ENCODE measurements around the gene TAB3.

Gene TAB3

DNA sequence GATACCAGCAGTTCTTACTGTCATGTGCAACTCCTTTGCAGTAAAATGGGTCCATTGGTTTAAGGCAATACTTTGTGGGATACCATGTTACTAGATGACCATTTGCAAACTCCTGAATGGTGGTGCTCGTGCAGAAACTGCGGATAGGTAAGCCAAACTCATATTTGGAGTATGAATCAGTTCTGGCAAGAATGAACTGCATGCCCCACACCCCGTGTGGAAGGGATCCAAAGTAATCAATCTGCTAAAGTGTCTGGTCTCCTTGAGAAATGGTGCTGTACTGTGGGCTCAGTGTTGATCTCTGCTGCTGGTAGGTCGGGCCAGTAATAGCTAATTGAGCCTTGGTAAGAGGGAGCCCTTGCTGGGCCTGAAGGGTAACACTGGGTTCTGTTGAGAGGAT lies 4.2 kb upstream of the TAB3 start:
- H3K27ac ChIP-seq, result no peak overlapping the region
- H3K79me2 ChIP-seq (ENCODE audit: insufficient read depth, low read depth), result 0 out of 2 replicates have a peak, but pooled peaks cover 2% of the 10 kb centered on the region
- TF ChIP-seq, protein P1, sequence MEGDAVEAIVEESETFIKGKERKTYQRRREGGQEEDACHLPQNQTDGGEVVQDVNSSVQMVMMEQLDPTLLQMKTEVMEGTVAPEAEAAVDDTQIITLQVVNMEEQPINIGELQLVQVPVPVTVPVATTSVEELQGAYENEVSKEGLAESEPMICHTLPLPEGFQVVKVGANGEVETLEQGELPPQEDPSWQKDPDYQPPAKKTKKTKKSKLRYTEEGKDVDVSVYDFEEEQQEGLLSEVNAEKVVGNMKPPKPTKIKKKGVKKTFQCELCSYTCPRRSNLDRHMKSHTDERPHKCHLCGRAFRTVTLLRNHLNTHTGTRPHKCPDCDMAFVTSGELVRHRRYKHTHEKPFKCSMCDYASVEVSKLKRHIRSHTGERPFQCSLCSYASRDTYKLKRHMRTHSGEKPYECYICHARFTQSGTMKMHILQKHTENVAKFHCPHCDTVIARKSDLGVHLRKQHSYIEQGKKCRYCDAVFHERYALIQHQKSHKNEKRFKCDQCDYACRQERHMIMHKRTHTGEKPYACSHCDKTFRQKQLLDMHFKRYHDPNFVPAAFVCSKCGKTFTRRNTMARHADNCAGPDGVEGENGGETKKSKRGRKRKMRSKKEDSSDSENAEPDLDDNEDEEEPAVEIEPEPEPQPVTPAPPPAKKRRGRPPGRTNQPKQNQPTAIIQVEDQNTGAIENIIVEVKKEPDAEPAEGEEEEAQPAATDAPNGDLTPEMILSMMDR (conservative IDR thresholded peaks at IDR 0.05; ENCODE audit: low read depth, low read length), result no peak
- no peak overlapping the region for H2AFZ ChIP-seq (ENCODE audit: low read depth)
- H3K4me1 ChIP-seq (ENCODE audit: low read depth, poor library complexity, severe bottlenecking), result peaks cover 2% of the 10 kb centered on the region
- H3K27me3 ChIP-seq (ENCODE audit: insufficient read depth, low read depth), result no peaks in the 10 kb centered on the region
- H3K36me3 ChIP-seq (ENCODE audit: insufficient read depth), result no peaks in the 10 kb centered on the region
- H3K4me3 ChIP-seq (IDR thresholded peaks at IDR 0.05; ENCODE audit: insufficient read depth, low read depth, low read length), result no peak overlapping the region
- no peaks in the 10 kb centered on the region for H4K20me1 ChIP-seq (ENCODE audit: insufficient read depth)
- H3K9ac ChIP-seq, result no peak overlapping the region
- H3K4me2 ChIP-seq, result no peak overlapping the region

GRCh38 chrX:30892591-30892990 lies 3.5 kb upstream of the TAB3 start:
- Histone ChIP-seq H3K4me3 (IDR thresholded peaks at IDR 0.05; ENCODE audit: insufficient read depth, low read depth, low read length) (no peak overlapping the region), H2AFZ (ENCODE audit: low read depth) (no peak overlapping the region), H3K79me2 (ENCODE audit: insufficient read depth, low read depth) (0 out of 2 replicates have a peak, but pooled peaks cover 8% of the 10 kb centered on the region), H3K27ac (no peak overlapping the region), H3K27me3 (ENCODE audit: insufficient read depth, low read depth) (no peaks in the 10 kb centered on the region), H3K36me3 (ENCODE audit: insufficient read depth) (no peaks in the 10 kb centered on the region), H3K4me2 (no peak overlapping the region), H4K20me1 (ENCODE audit: insufficient read depth) (no peaks in the 10 kb centered on the region), H3K9ac (no peak overlapping the region), H3K4me1 (ENCODE audit: low read depth, poor library complexity, severe bottlenecking) (peaks cover 8% of the 10 kb centered on the region)
- TF ChIP-seq, protein P1 (conservative IDR thresholded peaks at IDR 0.05; ENCODE audit: low read depth, low read length), result no peak

DNA sequence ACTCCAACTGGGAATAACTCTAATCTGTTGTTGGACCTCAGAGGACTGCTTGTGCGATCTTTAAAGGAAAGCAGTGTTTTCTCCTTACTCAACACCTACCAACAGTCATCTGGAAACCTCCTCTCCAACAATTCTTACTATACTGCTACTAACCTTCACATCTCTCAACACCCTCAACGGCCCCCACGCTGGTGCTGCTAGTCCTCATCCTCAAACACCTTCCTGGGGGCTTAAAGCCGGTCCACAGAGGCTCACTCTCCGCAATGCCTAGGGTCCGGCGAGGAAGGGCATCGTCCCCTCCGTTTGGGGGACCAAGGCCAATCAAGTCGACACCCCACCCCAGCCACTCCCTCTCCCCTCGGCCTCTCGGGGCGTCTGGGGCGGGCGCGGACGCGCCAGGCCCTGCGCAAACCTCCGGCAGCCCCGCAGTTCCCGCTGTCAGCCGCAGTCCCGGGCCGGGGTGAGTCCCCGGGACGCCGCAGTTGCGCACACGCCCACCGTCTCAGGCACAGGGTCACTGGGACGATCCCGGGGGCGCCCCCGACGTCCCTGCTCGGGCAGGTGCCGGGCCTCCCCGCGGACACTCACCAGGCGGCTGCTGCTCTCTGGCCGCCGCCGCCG lies 418 bp downstream of the TAB3 start:
- Histone ChIP-seq H3K4me3 (IDR thresholded peaks at IDR 0.05; ENCODE audit: insufficient read depth, low read depth, low read length) (no peak overlapping the region), H3K27me3 (ENCODE audit: insufficient read depth, low read depth) (no peaks in the 10 kb centered on the region), H4K20me1 (ENCODE audit: insufficient read depth) (no peaks in the 10 kb centered on the region), H3K9ac (peak overlapping the region; percentile 53), H3K27ac (no peak overlapping the region), H3K4me2 (peak overlapping the region; percentile 66), H3K79me2 (ENCODE audit: insufficient read depth, low read depth) (0 out of 2 replicates have a peak, but pooled peaks cover 10% of the 10 kb centered on the region), H3K4me1 (ENCODE audit: low read depth, poor library complexity, severe bottlenecking) (peaks cover 14% of the 10 kb centered on the region), H3K36me3 (ENCODE audit: insufficient read depth) (no peaks in the 10 kb centered on the region), H2AFZ (ENCODE audit: low read depth) (peak overlapping the region; percentile 41; the same call in 1 of the 2 replicates)
- TF ChIP-seq, protein P1 (conservative IDR thresholded peaks at IDR 0.05; ENCODE audit: low read depth, low read length), result no peak

DNA sequence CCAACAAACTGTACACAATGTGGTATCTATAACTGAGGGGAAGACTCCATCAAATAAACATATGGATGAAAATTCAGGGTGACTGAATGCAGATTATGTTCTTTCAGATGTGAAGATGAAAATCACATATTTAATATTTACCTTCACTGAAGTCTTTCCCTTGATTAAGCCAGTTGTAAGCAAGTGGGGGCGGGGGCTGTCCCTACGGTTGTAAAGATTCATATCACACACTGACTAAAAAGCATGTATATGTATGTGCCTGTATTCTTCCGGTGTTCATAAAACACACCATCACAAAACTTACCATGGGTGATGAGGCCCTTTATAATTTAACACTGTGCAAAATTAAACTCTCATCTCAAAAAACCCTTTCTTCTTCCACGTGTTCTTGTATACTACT lies 1.3 kb downstream of the TAB3 start:
- H3K4me2 ChIP-seq, result peak overlapping the region; percentile 66
- peaks cover 16% of the 10 kb centered on the region for H3K4me1 ChIP-seq (ENCODE audit: low read depth, poor library complexity, severe bottlenecking)
- H3K9ac ChIP-seq, result no peak overlapping the region
- no peaks in the 10 kb centered on the region for H3K36me3 ChIP-seq (ENCODE audit: insufficient read depth)
- H3K27me3 ChIP-seq (ENCODE audit: insufficient read depth, low read depth), result no peaks in the 10 kb centered on the region
- no peak overlapping the region for H3K4me3 ChIP-seq (IDR thresholded peaks at IDR 0.05; ENCODE audit: insufficient read depth, low read depth, low read length)
- H3K27ac ChIP-seq, result no peak overlapping the region
- no peak overlapping the region for H2AFZ ChIP-seq (ENCODE audit: low read depth)
- 0 out of 2 replicates have a peak, but pooled peaks cover 10% of the 10 kb centered on the region for H3K79me2 ChIP-seq (ENCODE audit: insufficient read depth, low read depth)
- TF ChIP-seq, protein P1 (conservative IDR thresholded peaks at IDR 0.05; ENCODE audit: low read depth, low read length), result no peak
- H4K20me1 ChIP-seq (ENCODE audit: insufficient read depth), result no peaks in the 10 kb centered on the region
